ENCODE data around the gene FUT6. TPM values are rescaled to one million over a fixed set of nuclear protein-coding genes. Genes with fewer than 3 reads are reported as not detected.
"Not testable (repeated sequence)": the region's sequence is repeated elsewhere in the genome, so short reads cannot be mapped to it uniquely, and the experiment has no call there.

Gene FUT6
- total RNA-seq, 1 donor from 2014 or later = not detected

DNA sequence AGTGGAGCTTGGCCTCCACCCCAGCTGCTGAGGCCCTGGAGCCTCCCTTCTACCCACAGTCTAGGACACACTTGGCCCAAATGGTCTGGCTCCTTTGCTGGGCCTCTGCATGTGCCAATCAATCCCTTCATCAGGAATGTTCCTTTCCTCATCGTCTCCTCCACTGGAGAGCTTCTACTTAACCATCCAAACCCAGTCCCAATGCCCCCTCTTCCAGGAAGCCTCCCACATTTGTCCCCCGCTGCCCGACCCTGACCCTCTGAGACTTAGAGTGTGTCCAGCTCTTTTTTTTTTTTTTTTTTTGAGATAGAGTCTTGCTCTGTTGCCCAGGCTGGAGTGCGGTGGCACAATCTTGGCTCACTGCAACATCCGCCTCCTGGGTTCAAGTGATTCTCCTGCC, 51.1 kb downstream of the FUT6 start:
- no peak for DNase-seq (ENCODE audit: extremely low read depth, low read depth, low spot score)

DNA sequence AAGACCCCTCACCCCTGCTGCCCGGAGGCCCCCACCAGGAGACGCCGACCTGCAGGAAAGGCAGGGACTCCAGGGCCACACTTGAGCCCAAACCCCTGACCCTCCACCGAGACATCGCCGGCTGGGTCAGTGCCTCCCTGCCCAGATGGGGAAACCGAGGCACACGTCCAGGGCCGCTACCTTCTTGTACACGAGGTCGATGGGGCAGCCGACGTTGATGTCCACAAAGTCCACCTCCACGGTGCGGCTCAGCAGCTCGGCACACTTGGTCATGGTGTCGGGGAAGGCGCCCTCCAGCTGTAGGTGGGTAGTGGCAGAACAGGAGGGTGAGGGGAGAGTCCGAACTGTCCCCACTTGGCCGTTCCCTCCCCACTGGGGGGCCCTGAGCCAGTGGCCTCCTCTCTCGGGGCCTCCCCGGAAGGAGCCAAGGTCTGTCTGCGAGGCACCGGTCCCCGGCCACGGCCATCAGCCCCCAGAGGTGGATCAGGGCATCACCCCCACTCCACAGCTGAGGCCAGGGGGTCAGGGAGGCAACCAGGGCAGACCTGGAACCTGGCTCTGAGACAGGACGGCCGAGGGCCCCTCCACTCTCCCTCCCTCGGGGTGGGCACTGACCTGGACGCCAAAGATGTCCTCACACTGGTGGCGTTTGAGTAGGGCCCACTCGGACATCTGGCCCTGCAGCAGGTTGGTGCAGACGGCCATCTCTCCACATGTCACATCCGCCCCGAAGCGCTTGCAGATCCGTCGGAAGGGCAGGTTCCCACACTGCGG, 51.9 kb downstream of the FUT6 start:
- no peak for DNase-seq (ENCODE audit: extremely low read depth, low read depth, low spot score)

DNA sequence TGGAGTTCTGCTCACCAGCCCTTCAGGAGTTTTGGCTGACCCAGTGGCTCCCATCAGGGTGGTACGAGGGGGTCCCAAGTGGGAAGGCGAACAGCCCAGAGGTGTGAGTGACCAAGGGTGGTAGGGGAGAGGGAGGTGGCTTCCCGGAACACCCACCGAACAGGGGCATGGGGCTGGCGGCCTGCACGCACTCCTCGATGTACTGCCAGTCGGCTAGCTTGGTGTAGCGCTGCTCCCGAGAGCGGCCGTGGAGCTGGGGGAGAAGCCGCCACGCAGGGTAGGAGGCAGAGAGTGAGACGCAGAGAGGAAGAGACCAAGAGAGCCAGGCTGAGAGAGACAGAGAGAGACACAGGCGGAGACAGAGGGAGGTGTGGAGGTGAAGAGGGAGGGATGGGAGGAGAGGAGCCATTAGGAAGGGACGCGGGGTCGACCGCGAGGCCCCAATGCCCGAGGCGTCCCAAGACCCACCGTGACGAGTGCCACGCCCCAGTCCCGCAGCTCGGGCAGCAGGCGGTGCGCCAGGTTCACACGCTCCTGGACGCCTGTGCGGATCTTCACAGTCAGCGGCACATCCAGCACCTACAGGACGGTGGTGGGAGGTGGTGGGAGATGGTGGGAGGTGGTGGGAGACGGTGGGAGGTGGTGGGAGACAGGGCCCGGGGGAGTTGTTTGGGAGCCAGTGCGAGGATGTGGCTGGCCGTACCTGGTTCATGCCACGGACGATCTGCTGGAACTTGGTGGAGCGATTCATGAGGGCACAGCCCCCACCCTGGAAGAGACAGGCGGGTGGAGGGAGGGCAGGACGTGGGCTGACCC, 52.7 kb downstream of the FUT6 start:
- no peak for DNase-seq (ENCODE audit: extremely low read depth, low read depth, low spot score)

DNA sequence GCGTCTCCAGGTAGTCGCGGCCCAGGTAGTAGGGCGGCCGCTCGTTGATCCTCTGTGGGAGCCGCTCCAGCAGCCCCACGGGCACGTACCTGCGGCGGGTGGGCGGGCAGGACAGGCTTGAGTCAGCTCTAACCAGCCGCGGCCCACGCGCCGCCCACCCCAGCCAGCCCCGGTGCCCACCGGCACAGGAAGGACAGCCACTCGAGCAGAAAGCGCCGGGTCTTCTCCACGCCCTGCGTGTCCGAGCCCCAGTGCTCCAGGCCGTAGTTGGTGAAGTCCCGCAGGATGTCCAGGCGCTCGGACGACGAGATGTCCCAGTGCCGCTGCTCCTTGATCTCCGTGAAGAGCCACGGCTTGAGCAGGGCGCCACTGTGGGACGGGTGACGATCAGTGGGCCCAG, 54.1 kb downstream of the FUT6 start:
- no peak for DNase-seq (ENCODE audit: extremely low read depth, low read depth, low spot score)

DNA sequence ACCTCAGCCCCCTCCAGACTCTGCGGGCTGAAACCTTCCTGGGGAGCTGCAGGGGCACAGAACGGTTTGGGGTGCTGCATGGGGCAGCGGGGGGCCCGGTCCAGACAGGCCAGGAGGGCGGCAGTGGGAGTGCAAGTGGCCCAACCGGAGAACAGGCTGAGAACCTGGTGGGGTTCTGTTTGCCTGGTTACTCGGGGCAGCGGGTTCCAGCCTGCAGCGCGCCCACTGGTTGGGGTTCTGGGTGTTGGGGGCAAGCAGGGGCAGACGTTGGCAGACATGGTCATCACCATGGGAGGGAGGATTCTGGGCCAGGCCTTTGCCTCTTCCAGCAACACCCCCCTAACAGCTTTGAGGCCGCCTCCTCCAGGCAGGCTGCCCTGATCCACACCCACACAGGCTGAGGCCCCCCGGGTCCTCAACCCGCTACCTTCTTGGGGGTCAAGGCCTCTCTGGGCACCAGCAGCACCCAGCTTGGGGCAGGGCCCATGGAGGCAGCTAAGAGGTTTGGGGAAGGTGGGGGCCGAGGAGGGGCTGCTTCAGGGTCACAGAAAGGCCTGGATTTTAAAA, 54.8 kb downstream of the FUT6 start, which contains the start of gene PRR22:
PRR22 (minus strand) TSS at position 166 of the 567 bp plus-strand sequence; CDS start at position 80, 86 bp downstream.
- DNase-seq (ENCODE audit: extremely low read depth, low read depth, low spot score) = no peak

DNA sequence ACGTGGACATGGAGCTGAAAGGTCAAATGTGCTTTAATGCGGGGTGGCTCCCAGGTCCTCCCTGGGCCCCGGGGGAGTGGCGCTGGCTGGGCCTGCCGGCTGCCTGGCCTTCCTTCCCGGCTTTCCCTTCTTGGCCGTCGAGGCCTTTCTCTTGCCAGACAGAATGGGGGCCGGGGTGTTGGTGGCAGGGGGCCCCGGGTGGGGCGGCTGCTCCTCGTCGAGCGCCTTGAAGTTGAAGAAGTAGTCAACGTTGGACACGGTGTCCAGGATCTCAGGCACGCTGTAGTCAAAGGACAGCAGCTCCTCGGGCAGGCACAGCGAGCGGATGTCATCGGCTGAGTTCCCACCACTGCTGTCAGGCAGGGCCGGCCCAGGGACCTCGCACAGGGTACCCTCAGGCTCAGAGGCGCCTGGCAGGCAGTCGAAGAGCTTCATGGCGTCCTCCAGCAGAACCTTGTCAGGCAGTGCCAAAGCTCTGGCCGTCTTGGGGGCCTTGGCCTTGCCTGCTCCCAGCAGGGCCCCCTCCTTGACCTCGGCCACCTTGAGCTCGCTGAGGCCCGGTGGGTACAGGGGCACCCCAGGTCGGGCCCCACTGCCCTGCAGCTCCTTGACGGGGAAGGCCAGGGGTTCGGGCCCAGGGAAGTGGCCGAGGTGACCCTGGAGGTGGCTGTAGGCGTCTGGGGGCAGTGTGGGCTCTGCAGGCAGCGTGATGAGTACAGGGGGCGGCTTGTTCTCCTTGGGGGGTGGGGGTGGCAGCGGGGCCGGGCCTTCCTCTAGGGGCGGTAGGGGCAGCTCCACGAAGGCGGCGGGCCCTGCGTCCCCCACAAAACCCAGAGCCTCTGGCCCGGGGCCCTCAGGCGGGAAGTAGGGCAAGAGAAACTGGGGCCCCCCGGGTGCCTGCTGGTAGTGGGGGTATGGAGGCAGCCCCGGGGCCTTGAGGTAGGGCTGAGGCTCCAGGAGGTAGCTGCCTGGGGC, 56.3 kb downstream of the FUT6 start:
- DNase-seq (ENCODE audit: extremely low read depth, low read depth, low spot score) = no peak

DNA sequence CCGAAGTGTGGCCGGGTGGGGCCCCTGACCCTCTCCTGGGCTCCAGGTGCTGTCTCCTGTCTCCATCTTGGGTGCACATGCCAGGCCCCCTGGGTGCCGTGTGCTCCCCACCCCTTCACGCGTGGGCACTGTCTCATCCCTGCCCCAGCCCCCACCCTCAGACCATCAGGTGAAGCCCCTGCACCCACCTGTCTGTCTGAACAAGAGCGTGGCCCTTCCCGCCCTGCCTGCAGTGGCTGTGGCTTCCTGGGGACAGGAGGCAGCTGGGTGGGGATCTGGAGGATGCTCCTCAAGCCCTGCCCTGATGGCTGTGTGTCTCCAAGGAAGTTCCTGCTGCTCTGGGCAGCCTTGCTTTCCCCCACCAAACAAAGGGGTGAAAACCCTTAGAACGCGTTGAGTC, 57.2 kb downstream of the FUT6 start:
- no peak for DNase-seq (ENCODE audit: extremely low read depth, low read depth, low spot score)

DNA sequence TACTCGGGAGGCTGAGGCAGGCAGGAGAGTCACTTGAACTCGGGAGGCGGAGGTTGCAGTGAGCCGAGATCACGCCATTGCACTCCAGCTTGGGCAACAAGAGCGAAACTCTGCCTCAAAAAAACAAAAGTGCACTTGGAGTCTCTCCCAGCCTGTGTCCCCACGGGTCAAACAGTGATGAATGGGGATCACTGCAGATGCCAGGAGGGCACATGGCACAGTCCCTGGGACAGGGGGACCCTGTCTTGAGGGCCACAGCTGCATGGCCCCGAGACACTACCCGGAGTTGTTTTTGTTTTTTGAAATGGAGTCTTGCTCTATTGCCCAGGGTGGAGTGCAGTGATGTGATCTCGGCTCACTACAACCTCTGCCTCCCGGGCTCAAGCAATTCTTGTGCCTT, 58.6 kb downstream of the FUT6 start:
- DNase-seq (ENCODE audit: extremely low read depth, low read depth, low spot score) = not testable (repeated sequence)

Other genes starting within 250 kb of the FUT6 start
- 25.7 and 30.9 TPM in 2 replicates for gene SAFB2, start 216.9 kb downstream of the FUT6 start, total RNA-seq
- 33.4 and 77.9 TPM in 2 replicates for gene SAFB, start 216.6 kb downstream of the FUT6 start, total RNA-seq
- 62.1 and 64.9 TPM in 2 replicates for gene MICOS13, start 159.2 kb downstream of the FUT6 start, total RNA-seq
- 20.2 and 28.2 TPM in 2 replicates for gene HSD11B1L, start 158.7 kb downstream of the FUT6 start, total RNA-seq
- gene RPL36, start 149.4 kb downstream of the FUT6 start, total RNA-seq = 869 and 1,268 TPM in 2 replicates
- 75.9 and 123 TPM in 2 replicates for gene LONP1, start 119.6 kb downstream of the FUT6 start, total RNA-seq
- gene CATSPERD, start 119.1 kb downstream of the FUT6 start, total RNA-seq = not detected in 2 replicates
- 0.29 and 0.76 TPM in 2 replicates for gene PRR22, start 55.0 kb downstream of the FUT6 start, total RNA-seq
- gene DUS3L, start 48.5 kb downstream of the FUT6 start, total RNA-seq = 15.2 and 32.7 TPM in 2 replicates
- gene NRTN, start 34.6 kb downstream of the FUT6 start, total RNA-seq = not detected in 2 replicates
- gene FUT3, start 11.7 kb upstream of the FUT6 start, total RNA-seq = not detected in 2 replicates
- gene FUT5, start 30.8 kb upstream of the FUT6 start, total RNA-seq = not detected in 2 replicates
- 251 and 297 TPM in 2 replicates for gene NDUFA11, start 64.1 kb upstream of the FUT6 start, total RNA-seq
- 3.2 and 6.1 TPM in 2 replicates for gene VMAC, start 65.2 kb upstream of the FUT6 start, total RNA-seq
- 3.7 and 8.4 TPM in 2 replicates for gene CAPS, start 74.6 kb upstream of the FUT6 start, total RNA-seq
- 49.5 and 76.5 TPM in 2 replicates for gene RANBP3, start 138.4 kb upstream of the FUT6 start, total RNA-seq

Data from glomerular endothelial cell (primary cell).